Cortex of kidney (tissue), 1 donor: ENCODE data around the gene KRT34.
"Not testable (repeated sequence)": the region's sequence is repeated elsewhere in the genome, so short reads cannot be mapped to it uniquely, and the experiment has no call there.

ENCODE experiments used
- DNase-seq: peaks from one replicate; lab custom pipeline; 2025; lab: John Stamatoyannopoulos, UW

Gene KRT34

GRCh38 chr17:41381943-41382342 is at the start of gene KRT34:
Gene KRT34, minus strand, starts transcription at chr17:41382306. Its CDS starts 60 bp downstream, at chr17:41382246.
- not testable (repeated sequence) for DNase-seq

GRCh38 chr17:41430376-41430775 is 48.3 kb upstream of the KRT34 start:
- DNase-seq = not testable (repeated sequence)

- DNase-seq = no peak
Measured at GRCh38 chr17:41429667-41430066, 47.6 kb upstream of the KRT34 start.

GRCh38 chr17:41428591-41429291 is 46.6 kb upstream of the KRT34 start:
- no peak for DNase-seq

GRCh38 chr17:41424111-41424635 is 42.1 kb upstream of the KRT34 start, which contains the start of gene KRT37:
Gene KRT37, minus strand, starts transcription at chr17:41424585. Its CDS starts 62 bp downstream, at chr17:41424523.
- no peak for DNase-seq

- DNase-seq = not testable (repeated sequence)
Measured at GRCh38 chr17:41422586-41422985, 40.5 kb upstream of the KRT34 start.

- DNase-seq = no peak
Measured at GRCh38 chr17:41421617-41422016, 39.5 kb upstream of the KRT34 start.

GRCh38 chr17:41421116-41421515 is 39.0 kb upstream of the KRT34 start:
- no peak for DNase-seq

GRCh38 chr17:41420134-41420533 is 38.0 kb upstream of the KRT34 start:
- no peak for DNase-seq

- no peak for DNase-seq
Measured at GRCh38 chr17:41419716-41420115, 37.6 kb upstream of the KRT34 start.

GRCh38 chr17:41418116-41418860 is 36.2 kb upstream of the KRT34 start:
- no peak for DNase-seq

GRCh38 chr17:41417576-41418015 is 35.5 kb upstream of the KRT34 start:
- DNase-seq = no peak

GRCh38 chr17:41417127-41417526 is 35.0 kb upstream of the KRT34 start:
- DNase-seq = no peak

- DNase-seq = no peak
Measured at GRCh38 chr17:41416479-41416878, 34.4 kb upstream of the KRT34 start.

GRCh38 chr17:41415833-41416335 is 33.8 kb upstream of the KRT34 start:
- DNase-seq = no peak

- DNase-seq = no peak
Measured at GRCh38 chr17:41415411-41415810, 33.3 kb upstream of the KRT34 start.

- DNase-seq = no peak
Measured at GRCh38 chr17:41413982-41414381, 31.9 kb upstream of the KRT34 start.

- DNase-seq = no peak
Measured at GRCh38 chr17:41413353-41413957, 31.3 kb upstream of the KRT34 start.

GRCh38 chr17:41411072-41411840 is 29.1 kb upstream of the KRT34 start:
- DNase-seq = no peak

GRCh38 chr17:41407226-41407625 is 25.1 kb upstream of the KRT34 start:
- no peak for DNase-seq

GRCh38 chr17:41406205-41406604 is 24.1 kb upstream of the KRT34 start:
- no peak for DNase-seq
